K562 (cell line): ENCODE results near the gene SPOUT1. TPM values are rescaled to one million over a fixed set of nuclear protein-coding genes. Genes with fewer than 3 reads are reported as not detected.

Experiments
- E2F5 ChIP-seq: sonication (generic); formaldehyde crosslinking; IDR thresholded peaks from 2 replicates; pipeline ENCODE4 v1.8.0; 2022; ENCODE audit warnings: mild to moderate bottlenecking, missing genetic modification reagents
- FOXP1 ChIP-seq: sonication (generic); formaldehyde crosslinking; IDR thresholded peaks from 2 replicates; pipeline ENCODE4 v1.8.0; 2022; ENCODE audit warnings: mild to moderate bottlenecking, missing genetic modification reagents
- NBN ChIP-seq: fragments of 450-650 bp; IDR thresholded peaks from 2 replicates; pipeline ENCODE4 v1.6.1; 2016; ENCODE audit warnings: low read depth, mild to moderate bottlenecking
- NCOA1 ChIP-seq: fragments of 450-650 bp; IDR thresholded peaks from 2 replicates; pipeline ENCODE4 v1.6.1; 2016; ENCODE audit warnings: low read depth
- PHB2 ChIP-seq: fragments of 450-650 bp; IDR thresholded peaks from 2 replicates; pipeline ENCODE4 v1.6.1; 2017; ENCODE audit warnings: low read depth
- SMARCA4 ChIP-seq: fragments of 450-650 bp; IDR thresholded peaks from 2 replicates; pipeline ENCODE4 v1.6.1; 2016
- USF2 ChIP-seq: sonication (generic); formaldehyde crosslinking; IDR thresholded peaks from 2 replicates; pipeline ENCODE4 v1.5.0; 2020; ENCODE audit warnings: missing genetic modification reagents
- ZNF318 ChIP-seq, 2 experiments: fragments of 450-650 bp; IDR thresholded peaks; 2 replicates each; pipeline ENCODE4 v1.6.1; 2016; ENCODE audit warnings: mild to moderate bottlenecking in 2 of 2, borderline replicate concordance in 1 of 2, low read depth in 1 of 2, moderate library complexity in 1 of 2
- ZNF639 ChIP-seq, 2 experiments: fragments of 200-800 bp in 1 of 2; sonication (Bioruptor generic) in 1 of 2; sonication (generic) in 1 of 2; formaldehyde crosslinking in 1 of 2; IDR thresholded peaks in 1 of 2; conservative IDR thresholded peaks in 1 of 2; 2 replicates each; pipeline versions ENCODE4 v1.5.0 to v1.6.1; 2016 to 2020; ENCODE audit warnings: missing compliant biosample characterization in 1 of 2, missing genetic modification characterization in 1 of 2, missing genetic modification reagents in 1 of 2
- ZNF785 ChIP-seq: fragments of 250-450 bp; sonication (Bioruptor Pico); IDR thresholded peaks from 2 replicates; pipeline ENCODE4 v1.4.0; 2020; ENCODE audit warnings: mild to moderate bottlenecking
- polyA plus RNA-seq, 8 experiments: library from polyadenylated mRNA; depleted of rRNA in 4 of 8; stranded (reverse) in 5 of 8; unstranded in 3 of 8; fragments of >200 nt; fragmentation: Nextera tagmentation in 2 of 8; fragmentation: Illumina TruSeq in 1 of 8; extraction: Ambion mirVana in 2 of 8; extraction: Trizol in 1 of 8; gene quantifications; 2 replicates each; pipeline versions ENCODE4 v1.2.1 to v1.2.3, GENCODE V29; 2011 to 2014; ENCODE audit warnings: inconsistent platforms in 1 of 8, missing spikeins in 1 of 8
- total RNA-seq, 7 experiments: library from RNA; depleted of rRNA in 6 of 7; stranded (reverse); fragments of >200 nt in 6 of 7; fragmentation: Illumina TruSeq in 2 of 7; extraction: Trizol in 2 of 7; gene quantifications; 2 replicates each; pipeline versions ENCODE4 v1.2.1 to v1.2.3, GENCODE V29; 2011 to 2021; ENCODE audit warnings: low replicate concordance in 1 of 7
- TF ChIP-seq, protein P1 (sequence below): fragments of 450-650 bp; IDR thresholded peaks from 2 replicates; pipeline ENCODE4 v1.6.1; 2018; ENCODE audit warnings: mild to moderate bottlenecking, low read depth; ENCODE audit not compliant: partially characterized antibody

SPOUT1 gene
- total and polyA plus RNA-seq, 9 of the 15 experiments (the other 6 are each of a cell fraction or from before 2014, with no cell fraction given): 10.6 to 121 (median 37.4) TPM

DNA sequence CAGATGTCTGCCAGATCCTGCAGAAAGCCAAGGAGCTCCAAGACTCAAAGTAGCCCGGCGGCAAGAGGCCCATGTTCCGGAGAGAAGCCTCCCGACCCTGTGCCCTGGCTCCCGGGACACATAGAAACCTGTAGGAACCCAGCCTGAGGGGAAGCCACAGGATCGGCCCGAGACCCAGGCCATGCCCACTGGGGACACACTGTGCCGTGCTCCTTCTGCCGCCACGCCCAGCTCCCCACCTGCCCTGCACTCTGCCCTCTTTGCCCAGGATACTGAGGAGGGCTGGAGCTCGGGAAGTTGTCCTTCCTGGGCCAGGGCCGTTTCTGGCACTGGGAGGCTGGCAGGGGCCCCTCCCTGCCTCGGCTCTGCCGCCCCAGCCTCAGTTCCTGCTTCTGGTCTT lies 21.8 kb downstream of the SPOUT1 start (continued):
- TF ChIP-seq ZNF639 (CRISPR knock-in tag; conservative IDR thresholded peaks at IDR 0.05 in 1 of 2, IDR thresholded peaks at IDR 0.05 in 1 of 2) (no peak), ZNF785 (CRISPR knock-in tag) (no peak), ZNF318 (IDR thresholded peaks at IDR 0.05; ENCODE audit: borderline replicate concordance in 1 of 2, low read depth in 1 of 2) (no peak), PHB2 (no peak), SMARCA4 (no peak), USF2 (no peak), FOXP1 (no peak), NBN (no peak), NCOA1 (no peak), E2F5 (CRISPR knock-in tag) (no peak)
- TF ChIP-seq, protein P1, sequence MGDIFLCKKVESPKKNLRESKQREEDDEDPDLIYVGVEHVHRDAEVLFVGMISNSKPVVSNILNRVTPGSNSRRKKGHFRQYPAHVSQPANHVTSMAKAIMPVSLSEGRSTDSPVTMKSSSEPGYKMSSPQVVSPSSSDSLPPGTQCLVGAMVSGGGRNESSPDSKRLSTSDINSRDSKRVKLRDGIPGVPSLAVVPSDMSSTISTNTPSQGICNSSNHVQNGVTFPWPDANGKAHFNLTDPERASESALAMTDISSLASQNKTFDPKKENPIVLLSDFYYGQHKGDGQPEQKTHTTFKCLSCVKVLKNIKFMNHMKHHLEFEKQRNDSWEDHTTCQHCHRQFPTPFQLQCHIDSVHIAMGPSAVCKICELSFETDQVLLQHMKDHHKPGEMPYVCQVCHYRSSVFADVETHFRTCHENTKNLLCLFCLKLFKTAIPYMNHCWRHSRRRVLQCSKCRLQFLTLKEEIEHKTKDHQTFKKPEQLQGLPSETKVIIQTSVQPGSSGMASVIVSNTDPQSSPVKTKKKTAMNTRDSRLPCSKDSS: no peak
